ENCODE results near the gene RPRD1B. TPM values are rescaled to one million over a fixed set of nuclear protein-coding genes. Genes with fewer than 3 reads are reported as not detected.

RPRD1B gene
- total and polyA plus RNA-seq, 2 of the 13 experiments (the other 11 are each of a cell fraction or from before 2014, with no cell fraction given) = 31.1 to 41.5 TPM

- no peak for TF ChIP-seq SNAPC4 (CRISPR knock-in tag; IDR thresholded peaks at IDR 0.05)
- no peak for TF ChIP-seq NBN (conservative IDR thresholded peaks at IDR 0.05)
- no peak for TF ChIP-seq ZNF552 (CRISPR knock-in tag; IDR thresholded peaks at IDR 0.05; ENCODE audit: borderline replicate concordance)
- no peak for TF ChIP-seq EZH2 (conservative IDR thresholded peaks at IDR 0.05; ENCODE audit: low read depth, low read length)
- TF ChIP-seq KAT8 (CRISPR knock-in tag; IDR thresholded peaks at IDR 0.05) = peak; percentile 48; the same call in 1 of the 2 replicates
- TF ChIP-seq FOSL1 (CRISPR knock-in tag; IDR thresholded peaks at IDR 0.05; ENCODE audit: borderline replicate concordance) = 0 out of 2 replicates have a peak, but pooled peaks have one; percentile 30
- TF ChIP-seq ZNF18 (CRISPR knock-in tag; IDR thresholded peaks at IDR 0.05; ENCODE audit: insufficient replicate concordance) = no peak
- no peak for TF ChIP-seq ZNF331 (CRISPR knock-in tag; IDR thresholded peaks at IDR 0.05)
- no peak for TF ChIP-seq DRAP1 (CRISPR knock-in tag; IDR thresholded peaks at IDR 0.05)
- no peak for TF ChIP-seq ZNF557 (CRISPR knock-in tag; IDR thresholded peaks at IDR 0.05)
- TF ChIP-seq GTF2F1 (IDR thresholded peaks at IDR 0.05; ENCODE audit: low read length) = no peak
- no peak for TF ChIP-seq ZNF644 (CRISPR knock-in tag; IDR thresholded peaks at IDR 0.05; ENCODE audit: low read depth)
- peak; percentile 36; the same call in 1 of the 2 replicates for TF ChIP-seq ZMYM4 (CRISPR knock-in tag; IDR thresholded peaks at IDR 0.05)
- TF ChIP-seq SIN3B (IDR thresholded peaks at IDR 0.05; ENCODE audit: low read length) = no peak
- TF ChIP-seq ZNF549 (CRISPR knock-in tag; IDR thresholded peaks at IDR 0.05) = no peak
- TF ChIP-seq NR3C1 (CRISPR knock-in tag; IDR thresholded peaks at IDR 0.05) = no peak
- TF ChIP-seq SKIL (CRISPR knock-in tag; IDR thresholded peaks at IDR 0.05; ENCODE audit: borderline replicate concordance) = no peak
- TF ChIP-seq SOX5 (CRISPR knock-in tag; IDR thresholded peaks at IDR 0.05; ENCODE audit: borderline replicate concordance) = no peak
- TF ChIP-seq ZNF256 (CRISPR knock-in tag; conservative IDR thresholded peaks at IDR 0.05) = no peak
Observed at GRCh38 chr20:38113401-38114325, 80.1 kb downstream of the RPRD1B start (continued).
